ENCODE data around the gene SIX1. TPM values are rescaled to one million over a fixed set of nuclear protein-coding genes. Genes with fewer than 3 reads are reported as not detected.

The SIX1 gene
- total and polyA plus RNA-seq, 7 donors: 8.3 to 86.6 (median 41.4) TPM

DNA sequence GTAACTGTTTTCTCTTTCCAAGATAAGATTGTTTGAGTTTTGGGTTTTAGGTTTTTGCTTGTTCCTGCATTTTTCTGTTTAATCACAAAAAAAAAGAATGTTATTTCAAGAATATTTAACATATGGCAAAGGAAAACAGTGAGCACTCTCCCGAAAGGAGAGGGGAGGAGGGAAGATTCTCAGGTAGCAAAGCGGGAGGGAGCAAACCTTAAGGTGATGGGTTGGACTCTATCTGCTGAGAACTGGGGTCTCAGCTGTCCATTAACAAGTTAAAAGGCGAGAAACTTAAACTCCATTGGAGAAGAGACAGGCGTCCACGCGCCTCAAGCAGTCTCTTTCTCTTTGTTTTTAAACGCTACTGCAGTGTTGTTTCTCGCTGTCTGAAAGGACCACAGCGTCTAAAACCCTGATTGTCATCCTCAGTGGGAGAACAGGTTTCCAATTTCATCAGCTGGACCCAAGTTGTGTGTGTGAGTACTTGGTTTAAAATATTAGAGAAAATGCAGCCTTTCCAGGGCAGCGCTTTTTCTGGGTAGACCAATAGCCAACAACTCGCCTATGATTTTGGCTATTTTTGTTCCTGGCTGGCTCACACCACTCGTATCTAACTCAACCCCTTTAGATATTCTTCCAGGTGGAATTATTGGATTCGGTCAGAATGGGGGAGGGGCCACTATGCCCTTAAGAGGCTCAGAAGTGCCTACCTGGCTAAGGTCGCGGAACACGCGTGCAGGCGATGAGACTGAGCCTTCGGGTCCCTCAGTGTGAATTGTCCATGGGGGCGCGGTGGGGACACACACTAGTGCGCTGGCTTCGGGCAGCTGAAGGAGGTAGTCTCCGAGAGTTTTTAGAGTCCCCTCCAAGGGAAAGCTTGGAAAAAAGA, 8.2 kb downstream of the SIX1 start:
- TF ChIP-seq, protein P1, sequence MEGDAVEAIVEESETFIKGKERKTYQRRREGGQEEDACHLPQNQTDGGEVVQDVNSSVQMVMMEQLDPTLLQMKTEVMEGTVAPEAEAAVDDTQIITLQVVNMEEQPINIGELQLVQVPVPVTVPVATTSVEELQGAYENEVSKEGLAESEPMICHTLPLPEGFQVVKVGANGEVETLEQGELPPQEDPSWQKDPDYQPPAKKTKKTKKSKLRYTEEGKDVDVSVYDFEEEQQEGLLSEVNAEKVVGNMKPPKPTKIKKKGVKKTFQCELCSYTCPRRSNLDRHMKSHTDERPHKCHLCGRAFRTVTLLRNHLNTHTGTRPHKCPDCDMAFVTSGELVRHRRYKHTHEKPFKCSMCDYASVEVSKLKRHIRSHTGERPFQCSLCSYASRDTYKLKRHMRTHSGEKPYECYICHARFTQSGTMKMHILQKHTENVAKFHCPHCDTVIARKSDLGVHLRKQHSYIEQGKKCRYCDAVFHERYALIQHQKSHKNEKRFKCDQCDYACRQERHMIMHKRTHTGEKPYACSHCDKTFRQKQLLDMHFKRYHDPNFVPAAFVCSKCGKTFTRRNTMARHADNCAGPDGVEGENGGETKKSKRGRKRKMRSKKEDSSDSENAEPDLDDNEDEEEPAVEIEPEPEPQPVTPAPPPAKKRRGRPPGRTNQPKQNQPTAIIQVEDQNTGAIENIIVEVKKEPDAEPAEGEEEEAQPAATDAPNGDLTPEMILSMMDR (IDR thresholded peaks at IDR 0.05): no peak

DNA sequence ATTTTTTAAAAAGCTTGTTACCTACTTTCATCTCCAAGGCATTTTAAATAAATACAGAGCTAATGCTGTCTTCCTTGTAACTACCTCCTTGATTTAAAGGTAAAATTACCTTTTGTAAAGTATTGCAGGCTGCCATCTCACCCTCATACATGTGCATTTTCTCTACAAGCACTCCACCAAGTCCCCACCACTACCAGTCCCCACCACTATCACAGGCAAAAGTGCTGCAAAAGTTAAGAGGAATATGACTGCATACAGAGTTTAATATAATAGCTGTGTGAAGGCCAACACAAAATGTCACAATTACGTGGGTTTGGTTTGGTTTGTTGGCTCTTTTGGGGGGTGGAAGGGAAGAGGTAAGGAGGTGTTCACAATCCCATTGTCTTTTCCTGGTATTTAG, 9.6 kb downstream of the SIX1 start:
- TF ChIP-seq, protein P1 (IDR thresholded peaks at IDR 0.05): no peak
- no peaks in the 10 kb centered on the region for H3K9me3 ChIP-seq
- peaks cover 44% of the 10 kb centered on the region for H3K4me1 ChIP-seq
- peak overlapping the region; percentile 91 for H3K4me3 ChIP-seq
- intact Hi-C loops (cut with DNase I): loop anchor here (5.0 to 10.0 kb wide), 3 partner anchors 228 to 485 kb away; no protein-coding TSS in a partner anchor
- no peaks in the 10 kb centered on the region for H3K36me3 ChIP-seq (ENCODE audit: insufficient read depth in 1 of 2, low read depth in 1 of 2)
- ATAC-seq (no peak), DNase-seq (no peak)
- no peaks in the 10 kb centered on the region for H3K27me3 ChIP-seq (ENCODE audit: insufficient read depth in 3 of 3, low read length in 2 of 3)
- WGBS, 3 donors: 0% methylated on average over 1 of the region's 1 CpG
- peak overlapping the region; percentile 93 for H3K27ac ChIP-seq

More for the DNA sequence above, 8.2 kb downstream of the SIX1 start:
- Histone ChIP-seq H3K27me3 (ENCODE audit: insufficient read depth in 3 of 3, low read length in 2 of 3) (no peaks in the 10 kb centered on the region), H3K4me3 (peak overlapping the region; percentile 91), H3K27ac (peak overlapping the region; percentile 93), H3K4me1 (peaks cover 50% of the 10 kb centered on the region), H3K9me3 (no peaks in the 10 kb centered on the region), H3K36me3 (ENCODE audit: insufficient read depth in 1 of 2, low read depth in 1 of 2) (peaks cover 0 to 9% of the 10 kb centered on the region in 2 donors)
- ATAC-seq (no peak), DNase-seq (peak in 1 of 2 donors; percentile 62)
- WGBS, 3 donors: 11 to 20% (median 15%) methylated on average over 24 of the region's 24 CpGs
- intact Hi-C loops (cut with DNase I): loop anchor here (5.0 to 10.0 kb wide), 3 partner anchors 226 to 484 kb away; no protein-coding TSS in a partner anchor

DNA sequence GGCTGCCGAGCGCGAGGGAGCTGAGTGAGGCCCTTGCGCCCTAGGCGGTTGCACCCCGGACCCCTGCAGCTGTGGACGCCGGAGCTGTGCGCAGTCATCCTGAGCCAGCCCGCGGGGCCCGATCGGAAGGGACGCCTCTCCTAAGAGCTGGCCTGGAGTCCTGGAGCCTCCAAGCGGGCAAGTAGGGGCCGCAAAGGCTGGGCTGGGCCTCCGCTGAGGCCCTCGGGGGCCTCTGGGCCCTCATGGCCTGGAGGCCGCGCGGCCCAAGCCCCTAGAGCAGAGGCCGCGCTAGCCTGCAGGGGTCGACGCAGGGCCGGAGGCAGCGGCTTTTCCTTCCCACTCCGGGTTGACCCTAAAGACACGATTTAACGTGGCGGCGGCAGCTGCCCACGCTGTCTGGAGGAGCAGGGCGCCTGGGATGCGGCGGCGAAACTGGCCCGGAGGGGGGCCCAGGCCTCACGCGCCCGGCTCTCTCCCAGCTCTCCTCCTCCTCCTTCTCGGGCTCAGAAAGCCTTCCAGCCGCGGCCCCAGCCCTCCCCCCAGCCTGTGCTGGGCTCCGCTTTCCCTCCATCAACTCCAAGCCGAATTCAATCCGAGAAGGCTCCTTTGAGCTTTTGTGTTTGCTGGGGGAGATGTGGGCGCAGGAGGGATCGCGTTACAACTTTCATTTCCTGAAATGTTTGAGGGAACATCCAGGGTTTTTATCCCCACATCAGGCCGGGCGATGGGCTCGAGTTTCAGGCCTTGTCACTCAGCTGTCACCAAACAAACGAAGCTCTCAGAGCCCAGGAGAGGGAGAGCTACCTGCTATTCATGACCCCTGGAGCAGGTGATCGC, 11.6 kb downstream of the SIX1 start:
- 7 to 11% (median 9%) methylated on average over 45 to 55 of the region's 55 CpGs for WGBS, 3 donors
- no peaks in the 10 kb centered on the region for H3K36me3 ChIP-seq (ENCODE audit: insufficient read depth in 1 of 2, low read depth in 1 of 2)
- intact Hi-C loops (cut with DNase I): no loop called here
- ATAC-seq (peak; percentile 43 to 61 (median 58)), DNase-seq (peak; percentile 42 to 74)
- peak overlapping the region; percentile 93 for H3K27ac ChIP-seq
- H3K9me3 ChIP-seq: no peaks in the 10 kb centered on the region
- H3K27me3 ChIP-seq (ENCODE audit: insufficient read depth in 3 of 3, low read length in 2 of 3): no peaks in the 10 kb centered on the region
- peak overlapping the region; percentile 68 for H3K4me3 ChIP-seq
- H3K4me1 ChIP-seq: peaks cover 53% of the 10 kb centered on the region
- TF ChIP-seq, protein P1 (IDR thresholded peaks at IDR 0.05): no peak

DNA sequence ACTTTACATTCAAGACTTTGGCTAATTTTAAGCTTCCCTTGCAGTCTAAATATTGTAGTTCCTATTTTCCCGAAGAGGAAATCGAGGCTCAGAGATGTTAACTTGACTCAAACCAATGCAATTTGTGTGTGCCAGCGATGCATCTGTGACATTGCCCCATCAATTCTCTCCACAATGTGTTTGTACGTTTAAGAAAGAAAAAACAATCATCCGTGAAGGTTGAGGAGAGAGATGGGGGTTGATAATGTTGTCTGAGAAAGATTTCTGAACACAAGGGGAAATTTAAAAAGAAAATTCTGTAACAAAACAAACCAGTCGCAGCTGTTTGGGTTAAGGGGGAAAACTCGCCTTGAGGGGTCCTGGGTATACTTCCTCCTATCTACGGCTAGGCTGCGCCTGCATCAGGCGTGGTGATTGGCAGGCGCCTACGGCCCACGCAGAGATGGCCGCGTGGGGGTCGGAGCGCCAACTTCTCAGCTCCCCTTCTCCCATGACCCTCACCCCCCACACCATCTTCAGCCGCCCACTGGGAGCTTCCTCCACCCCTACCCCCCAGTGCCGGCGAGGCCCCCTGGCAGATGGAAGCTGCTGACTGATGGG, 12.3 kb downstream of the SIX1 start:
- DNase-seq: peak in 1 of 2 donors; percentile 61
- Histone ChIP-seq H3K9me3 (no peaks in the 10 kb centered on the region), H3K36me3 (ENCODE audit: insufficient read depth in 1 of 2, low read depth in 1 of 2) (no peaks in the 10 kb centered on the region), H3K27ac (peak overlapping the region; percentile 93), H3K27me3 (ENCODE audit: insufficient read depth in 3 of 3, low read length in 2 of 3) (no peaks in the 10 kb centered on the region), H3K4me3 (peak overlapping the region; percentile 68), H3K4me1 (peaks cover 57% of the 10 kb centered on the region)
- TF ChIP-seq, protein P1 (IDR thresholded peaks at IDR 0.05): no peak
- intact Hi-C loops (cut with DNase I): no loop called here
- WGBS, 3 donors: 32 to 40% (median 33%) methylated on average over 20 of the region's 20 CpGs
- ATAC-seq: peak; percentile 17 to 49 (median 46)

All from psoas muscle (tissue), 8 donors.